H1 (cell line): ENCODE data around the gene KIF2C. TPM values are rescaled to one million over a fixed set of nuclear protein-coding genes. Genes with fewer than 3 reads are reported as not detected.

Experiments
- ASH2L ChIP-seq: fragments of 200-600, 300-600 bp; sonication (generic); IDR thresholded peaks from one replicate; pipeline ENCODE4 v1.7.1; 2017; ENCODE audit warnings: low read length
- CREB1 ChIP-seq: IDR thresholded peaks from 2 replicates; pipeline ENCODE4 v1.6.1; 2012; ENCODE audit warnings: inconsistent platforms
- NANOG ChIP-seq: IDR thresholded peaks from 2 replicates; pipeline ENCODE4 v1.6.1; 2011; ENCODE audit warnings: low read length, low read depth, mild to moderate bottlenecking, inconsistent platforms; ENCODE audit not compliant: insufficient read depth, poor library complexity, severe bottlenecking
- polyA plus RNA-seq, 7 experiments: library from polyadenylated mRNA; depleted of rRNA in 3 of 7; stranded (reverse) in 5 of 7; unstranded in 2 of 7; fragments of >200 nt in 5 of 7; fragments of 200-250 nt in 2 of 7; gene quantifications; 1 replicate in 5 of 7; 2 replicates in 1 of 7; 4 replicates in 1 of 7; pipeline versions ENCODE4 v1.2.1 to v1.2.3, GENCODE V29; 2011 to 2013; ENCODE audit warnings: missing spikeins in 2 of 7, mixed read lengths in 2 of 7
- total RNA-seq: library from RNA; stranded (reverse); fragmentation: NEBNext Ultra II Directional; extraction: Animal tissue kit (Norgen Biotek cat#: 25700); gene quantifications from 2 replicates; pipeline ENCODE4 v1.2.1, GENCODE V29; 2021

Gene KIF2C
- total and polyA plus RNA-seq, 2 of the 8 experiments (the other 6 are each of a cell fraction or from before 2014, with no cell fraction given): 41.8 to 68.1 TPM

GRCh38 chr1:44717156-44717555 lies 22.5 kb upstream of the KIF2C start (continued):
- no peak for TF ChIP-seq ASH2L
- no peak for TF ChIP-seq CREB1
- TF ChIP-seq NANOG: no peak
